H1 (cell line): ENCODE results near the gene CNNM1. TPM values are rescaled to one million over a fixed set of nuclear protein-coding genes. Genes with fewer than 3 reads are reported as not detected.

ENCODE experiments used
- CBX5 ChIP-seq: fragments of 300-800, 300-1000 bp; sonication (generic); IDR thresholded peaks from 2 replicates; pipeline ENCODE4 v1.7.1; 2016; ENCODE audit warnings: antibody characterized with exemption, low read length, low read depth
- CHD1 ChIP-seq: IDR thresholded peaks from 2 replicates; pipeline ENCODE4 v1.6.1; 2012; ENCODE audit warnings: low read depth, low read length, improper control_type of control experiment
- CHD7 ChIP-seq: fragments of 300-600 bp; sonication (generic); IDR thresholded peaks from 2 replicates; pipeline ENCODE4 v1.7.1; 2012; ENCODE audit warnings: low read length, moderate library complexity, mild to moderate bottlenecking, inconsistent platforms; ENCODE audit not compliant: insufficient replicate concordance
- E2F6 ChIP-seq: IDR thresholded peaks from 2 replicates; pipeline ENCODE4 v1.6.1; 2012; ENCODE audit warnings: inconsistent platforms
- JUN ChIP-seq: IDR thresholded peaks from 2 replicates; pipeline ENCODE4 v1.6.1; 2011; ENCODE audit warnings: low read depth, mild to moderate bottlenecking, improper control_type of control experiment, low read length
- KDM5A ChIP-seq: fragments of 200-600 bp; IDR thresholded peaks from 2 replicates; pipeline ENCODE4 v1.7.1; 2012; ENCODE audit warnings: mild to moderate bottlenecking, low read length, inconsistent platforms, mixed read lengths
- NRF1 ChIP-seq: IDR thresholded peaks from 2 replicates; pipeline ENCODE4 v1.6.1; 2011; ENCODE audit warnings: mild to moderate bottlenecking, low read depth, low read length, improper control_type of control experiment
- RBBP5 ChIP-seq: IDR thresholded peaks from 2 replicates; pipeline ENCODE4 v1.7.1; 2012; ENCODE audit warnings: low read depth, mild to moderate bottlenecking, inconsistent platforms, low read length, moderate library complexity, borderline replicate concordance
- RFX5 ChIP-seq: IDR thresholded peaks from 2 replicates; pipeline ENCODE4 v1.6.1; 2011; ENCODE audit warnings: low read depth, low read length, improper control_type of control experiment, borderline replicate concordance
- SUZ12 ChIP-seq: fragments of 200-600 bp; sonication (generic); IDR thresholded peaks from 2 replicates; pipeline ENCODE4 v1.6.1; 2012; ENCODE audit warnings: mild to moderate bottlenecking, inconsistent platforms, low read length, moderate library complexity, mixed read lengths
- TCF12 ChIP-seq: IDR thresholded peaks from 2 replicates; pipeline ENCODE4 v1.6.1; 2011; ENCODE audit warnings: low read depth, mild to moderate bottlenecking, low read length
- ZNF274 ChIP-seq: IDR thresholded peaks from 2 replicates; pipeline ENCODE4 v1.7.0; 2012; ENCODE audit warnings: low read length, borderline replicate concordance; ENCODE audit errors: extremely low read depth
- polyA plus RNA-seq, 7 experiments: library from polyadenylated mRNA; depleted of rRNA in 3 of 7; stranded (reverse) in 5 of 7; unstranded in 2 of 7; fragments of >200 nt in 5 of 7; fragments of 200-250 nt in 2 of 7; gene quantifications; 1 replicate in 5 of 7; 2 replicates in 1 of 7; 4 replicates in 1 of 7; pipeline versions ENCODE4 v1.2.1 to v1.2.3, GENCODE V29; 2011 to 2013; ENCODE audit warnings: missing spikeins in 2 of 7, mixed read lengths in 2 of 7
- total RNA-seq: library from RNA; stranded (reverse); fragmentation: NEBNext Ultra II Directional; extraction: Animal tissue kit (Norgen Biotek cat#: 25700); gene quantifications from 2 replicates; pipeline ENCODE4 v1.2.1, GENCODE V29; 2021

Gene CNNM1
- total and polyA plus RNA-seq, 2 of the 8 experiments (the other 6 are each of a cell fraction or from before 2014, with no cell fraction given), result 0.74 to 0.92 TPM

- no peak for TF ChIP-seq CHD7
- TF ChIP-seq NRF1, result no peak
- TF ChIP-seq RBBP5, result no peak
- TF ChIP-seq RFX5, result no peak
- TF ChIP-seq TCF12, result no peak
- TF ChIP-seq E2F6, result no peak
- TF ChIP-seq JUN, result no peak
- TF ChIP-seq KDM5A, result no peak
- no peak for TF ChIP-seq CHD1
- no peak for TF ChIP-seq SUZ12
- TF ChIP-seq CBX5, result no peak
- no peak for TF ChIP-seq ZNF274
Measured at GRCh38 chr10:99326871-99327270, 2.3 kb upstream of the CNNM1 start (continued).
